Heart right ventricle (tissue), 16 donors: ENCODE data around the gene SLC27A4. TPM values are rescaled to one million over a fixed set of nuclear protein-coding genes. Genes with fewer than 3 reads are reported as not detected.

Experiments
- ATAC-seq, 8 donors: fragments of 200-7000 bp; cut with Tn5 transposase; one replicate each; pipeline ENCODE4 v1.9.1; 2020; ENCODE audit warnings: mild to moderate bottlenecking in 8 of 8, moderate library complexity in 8 of 8, moderate number of reproducible peaks in 1 of 8
- DNase-seq, 2 donors: peaks; one replicate each; pipeline ENCODE4 v3.0.0-alpha.2; 2020
- H3K27ac ChIP-seq, 10 donors: fragments of 200-600 bp; sonication (generic) in 2 of 10; one replicate each; pipeline versions ENCODE4 v1.5.0 to v1.8.0; 2020 to 2022; ENCODE audit warnings: mild to moderate bottlenecking in 3 of 10
- H3K27me3 ChIP-seq, 7 donors: fragments of 200-600 bp; one replicate each; pipeline ENCODE4 v1.8.0; 2021 to 2022; ENCODE audit warnings: mild to moderate bottlenecking in 2 of 7
- H3K36me3 ChIP-seq, 9 donors: fragments of 200-600 bp; sonication (generic) in 1 of 9; one replicate each; pipeline versions ENCODE4 v1.5.0 to v1.8.0; 2020 to 2022; ENCODE audit warnings: mild to moderate bottlenecking in 2 of 9
- H3K4me1 ChIP-seq, 9 donors: fragments of 200-600 bp; sonication (generic) in 1 of 9; one replicate each; pipeline versions ENCODE4 v1.5.0 to v1.8.0; 2020 to 2022; ENCODE audit warnings: mild to moderate bottlenecking in 4 of 9
- H3K4me3 ChIP-seq, 10 donors: fragments of 200-600 bp; sonication (generic) in 2 of 10; one replicate each; pipeline versions ENCODE4 v1.5.0 to v1.8.0; 2020 to 2022; ENCODE audit warnings: mild to moderate bottlenecking in 7 of 10, moderate library complexity in 2 of 10
- H3K9me3 ChIP-seq, 11 donors: fragments of 200-600 bp in 10 of 11; sonication (generic) in 2 of 11; one replicate each; pipeline versions ENCODE4 v1.5.0 to v1.8.0; 2013 to 2022; ENCODE audit warnings: mild to moderate bottlenecking in 2 of 11, control low read depth in 1 of 11, moderate library complexity in 1 of 11
- CTCF ChIP-seq, 9 donors: fragments of 200-600 bp; sonication (generic) in 2 of 9; IDR thresholded peaks; one replicate each; pipeline versions ENCODE4 v1.5.0 to v1.8.0; 2021 to 2022; ENCODE audit warnings: antibody characterized with exemption in 9 of 9, mild to moderate bottlenecking in 5 of 9, moderate library complexity in 1 of 9
- WGBS, 2 donors: extraction: QIAGEN DNeasy Blood & Tissue Kit; methylation state at CpG; one replicate each; pipeline ENCODE4 v1.1.7; 2013; ENCODE audit warnings: inconsistent platforms in 1 of 2; 5-methylcytosine and 5-hydroxymethylcytosine counted together
- intact Hi-C, 10 donors: fragments of 100-400 bp; cut with DNase I; formaldehyde crosslinking; loops; one replicate each; pipeline versions ENCODE4 v1.11.1 to v1.14.2; 2022
- polyA plus RNA-seq, 2 donors: library from polyadenylated mRNA; stranded (reverse); fragments of 200-250 nt; gene quantifications; one replicate each; pipeline ENCODE4 v1.2.3, GENCODE V29; 2013
- total RNA-seq, 10 donors: library from RNA; stranded (reverse); fragmentation: NEBNext Ultra II Directional in 3 of 10; extraction: Animal tissue kit (Norgen Biotek cat#: 25700) in 3 of 10; gene quantifications; one replicate each; pipeline versions ENCODE4 v1.2.1 to v1.2.4, GENCODE V29; 2021 to 2023
- donor health status: Arrhythmogenic right ventricular cardiomyopathy.
- donor health status: ischemic (EF 13 %, LVEDD 7.1; RV severe dilation, severe dysfunction).
- donor health status: healthy with polysubstance abuse.
- donor health status: DM: no; HTN: yes; CAD: no.
- donor health status: DM: no; HTN: no; CAD: no.
- donor health status: ischemic (EF 25% LVEDD 6.9; RV normal size, moderate dysfunction).
- donor health status: ischemic (EF 25% LVEDD 5.7; RV mildly dilated, moderate dysfunction).
- donor health status: healthy.
- donor health status: DM: yes; HTN: yes; CAD: no.
- donor health status: Ischemic cardiomyopathy.
- donor health status: ischemic (EF 35%, LVEDD 5.7; RV mildly dilated, moderate dysfunction).
- donor health status: nonischemic (EF 11% LVEDD 7.7; RV severe dilation, severe dysfunction).
- donor health status: DM: yes; HTN: yes; CAD: no.
- donor health status: PGD.
- donor health status: ischemic (EF 29% LVEDD 5.4; RV normal size, mild dysfunction).
- donor health status: nonischemic (EF 23%, LVEDD 6.1; RV moderate dilation, normal function).

Gene SLC27A4
- total and polyA plus RNA-seq, 12 donors: 10.0 to 37.2 (median 17.7) TPM

- Histone ChIP-seq H3K36me3 (peaks cover 0 to 7% (median 0%) of the 10 kb centered on the region in 9 donors), H3K27me3 (no peaks in the 10 kb centered on the region), H3K4me1 (peaks cover 0 to 4% (median 0%) of the 10 kb centered on the region in 9 donors), H3K27ac (no peak overlapping the region), H3K9me3 (no peaks in the 10 kb centered on the region), H3K4me3 (no peak overlapping the region)
- no peak for DNase-seq
- WGBS, 2 donors: 89 to 94% methylated on average over 20 of the region's 20 CpGs
- ATAC-seq: no peak
- intact Hi-C loops: loop anchor here in 3 of 10 donors (5.0 to 10.0 kb wide), 4 partner anchors 43 to 226 kb away; partner anchors contain the start of gene SLC27A4 (in 1 of the 3)
- TF ChIP-seq CTCF (IDR thresholded peaks at IDR 0.05): no peak
These were observed 41.5 kb upstream of the SLC27A4 start for GRCh38 chr9:128298535-128299482.

GRCh38 chr9:128304136-128304970 lies 36.0 kb upstream of the SLC27A4 start:
- Histone ChIP-seq H3K27ac (no peak overlapping the region), H3K4me1 (peaks cover 0 to 8% (median 0%) of the 10 kb centered on the region in 9 donors), H3K27me3 (no peaks in the 10 kb centered on the region), H3K36me3 (peaks cover 0 to 30% (median 11%) of the 10 kb centered on the region in 9 donors), H3K9me3 (no peaks in the 10 kb centered on the region), H3K4me3 (no peak overlapping the region)
- peak in 1 of 8 donors; percentile 31 for ATAC-seq
- intact Hi-C loops: no loop called here
- no peak for TF ChIP-seq CTCF (IDR thresholded peaks at IDR 0.05)
- WGBS, 2 donors: 73 to 79% methylated on average over 9 of the region's 9 CpGs
- DNase-seq: no peak

- Histone ChIP-seq H3K36me3 (peaks cover 0 to 35% (median 16%) of the 10 kb centered on the region in 9 donors), H3K9me3 (no peaks in the 10 kb centered on the region), H3K27me3 (no peaks in the 10 kb centered on the region), H3K4me1 (peaks cover 0 to 11% (median under 1%) of the 10 kb centered on the region in 9 donors), H3K4me3 (no peak overlapping the region), H3K27ac (no peak overlapping the region)
- DNase-seq (no peak), ATAC-seq (no peak)
- 68 to 72% methylated on average over 5 of the region's 5 CpGs for WGBS, 2 donors
- intact Hi-C loops: no loop called here
- TF ChIP-seq CTCF (IDR thresholded peaks at IDR 0.05): no peak
These were observed 35.4 kb upstream of the SLC27A4 start for GRCh38 chr9:128304971-128305288.

GRCh38 chr9:128309551-128309950 lies 30.8 kb upstream of the SLC27A4 start:
- Histone ChIP-seq H3K27me3 (no peaks in the 10 kb centered on the region), H3K27ac (peak overlapping the region in 6 of 10 donors; percentile 25 to 82 (median 73)), H3K4me3 (no peak overlapping the region), H3K36me3 (peaks cover 0 to 77% (median 29%) of the 10 kb centered on the region in 9 donors), H3K9me3 (no peaks in the 10 kb centered on the region), H3K4me1 (peaks cover 0 to 16% (median 7%) of the 10 kb centered on the region in 9 donors)
- 96% methylated on average over 16 of the region's 16 CpGs for WGBS, 2 donors
- peak in 2 of 8 donors; percentile 9 to 12 for ATAC-seq
- TF ChIP-seq CTCF (IDR thresholded peaks at IDR 0.05): no peak
- intact Hi-C loops: no loop called here
- no peak for DNase-seq
